ENCODE data around the gene TOMM40. TPM values are rescaled to one million over a fixed set of nuclear protein-coding genes. Genes with fewer than 3 reads are reported as not detected.

The TOMM40 gene
- total and polyA plus RNA-seq, 2 of the 13 experiments (the other 11 are each of a cell fraction or from before 2014, with no cell fraction given): 72.0 to 110 TPM

- peaks cover 11 to 35% of the 10 kb centered on the region in 2 experiments; a peak in 4 of 5 replicates for H3K36me3 ChIP-seq (replicated peaks in 1 of 2; ENCODE audit: control insufficient read depth in 1 of 2, insufficient read depth in 2 of 2, low read length in 2 of 2)
- TF ChIP-seq SALL1 (CRISPR knock-in tag; IDR thresholded peaks at IDR 0.05) (peak; percentile 14; the same call in 1 of the 2 replicates), MEIS1 (CRISPR knock-in tag; IDR thresholded peaks at IDR 0.05; ENCODE audit: borderline replicate concordance) (no peak), KLF15 (CRISPR knock-in tag; IDR thresholded peaks at IDR 0.05; ENCODE audit: borderline replicate concordance) (no peak), FOXK2 (IDR thresholded peaks at IDR 0.05) (no peak), JUNB (CRISPR knock-in tag; IDR thresholded peaks at IDR 0.05; ENCODE audit: borderline replicate concordance) (no peak), SPEN (CRISPR knock-in tag; IDR thresholded peaks at IDR 0.05; ENCODE audit: low read depth) (no peak), ZNF510 (CRISPR knock-in tag; IDR thresholded peaks at IDR 0.05; ENCODE audit: low read depth) (no peak), KLF12 (CRISPR knock-in tag; IDR thresholded peaks at IDR 0.05; ENCODE audit: borderline replicate concordance) (no peak), SP5 (CRISPR knock-in tag; IDR thresholded peaks at IDR 0.05; ENCODE audit: borderline replicate concordance, low read depth) (no peak), ZNF781 (CRISPR knock-in tag; IDR thresholded peaks at IDR 0.05; ENCODE audit: borderline replicate concordance, not compliant biosample characterization) (no peak), ZNF274 (CRISPR knock-in tag; IDR thresholded peaks at IDR 0.05) (no peak), ZFP36L2 (CRISPR knock-in tag; IDR thresholded peaks at IDR 0.05) (no peak), TEAD2 (CRISPR knock-in tag; IDR thresholded peaks at IDR 0.05) (no peak), ZNF333 (CRISPR knock-in tag; IDR thresholded peaks at IDR 0.05; ENCODE audit: borderline replicate concordance) (no peak), RFXANK (CRISPR knock-in tag; IDR thresholded peaks at IDR 0.05) (no peak), ZBTB38 (CRISPR knock-in tag; IDR thresholded peaks at IDR 0.05) (peak; percentile 72; the same call in 1 of the 2 replicates), NFIC (IDR thresholded peaks at IDR 0.05; ENCODE audit: low read length) (no peak), RCOR2 (CRISPR knock-in tag; IDR thresholded peaks at IDR 0.05) (no peak), TP53 (CRISPR knock-in tag; conservative IDR thresholded peaks at IDR 0.05) (no peak), CREM (IDR thresholded peaks at IDR 0.05) (no peak), CREM (CRISPR knock-in tag; IDR thresholded peaks at IDR 0.05) (no peak)
- TF ChIP-seq, protein P1, sequence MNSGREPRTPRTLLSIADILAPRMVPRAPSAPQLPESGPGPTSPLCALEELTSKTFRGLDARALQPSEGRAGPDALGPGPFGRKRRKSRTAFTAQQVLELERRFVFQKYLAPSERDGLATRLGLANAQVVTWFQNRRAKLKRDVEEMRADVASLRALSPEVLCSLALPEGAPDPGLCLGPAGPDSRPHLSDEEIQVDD (CRISPR knock-in tag; IDR thresholded peaks at IDR 0.05; ENCODE audit: borderline replicate concordance): no peak
- TF ChIP-seq, protein P2, sequence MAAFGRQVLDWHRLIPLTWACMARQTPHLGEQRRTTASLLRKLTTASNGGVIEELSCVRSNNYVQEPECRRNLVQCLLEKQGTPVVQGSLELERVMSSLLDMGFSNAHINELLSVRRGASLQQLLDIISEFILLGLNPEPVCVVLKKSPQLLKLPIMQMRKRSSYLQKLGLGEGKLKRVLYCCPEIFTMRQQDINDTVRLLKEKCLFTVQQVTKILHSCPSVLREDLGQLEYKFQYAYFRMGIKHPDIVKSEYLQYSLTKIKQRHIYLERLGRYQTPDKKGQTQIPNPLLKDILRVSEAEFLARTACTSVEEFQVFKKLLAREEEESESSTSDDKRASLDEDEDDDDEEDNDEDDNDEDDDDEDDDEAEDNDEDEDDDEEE (CRISPR knock-in tag; IDR thresholded peaks at IDR 0.05): no peak
- TF ChIP-seq, protein P3, sequence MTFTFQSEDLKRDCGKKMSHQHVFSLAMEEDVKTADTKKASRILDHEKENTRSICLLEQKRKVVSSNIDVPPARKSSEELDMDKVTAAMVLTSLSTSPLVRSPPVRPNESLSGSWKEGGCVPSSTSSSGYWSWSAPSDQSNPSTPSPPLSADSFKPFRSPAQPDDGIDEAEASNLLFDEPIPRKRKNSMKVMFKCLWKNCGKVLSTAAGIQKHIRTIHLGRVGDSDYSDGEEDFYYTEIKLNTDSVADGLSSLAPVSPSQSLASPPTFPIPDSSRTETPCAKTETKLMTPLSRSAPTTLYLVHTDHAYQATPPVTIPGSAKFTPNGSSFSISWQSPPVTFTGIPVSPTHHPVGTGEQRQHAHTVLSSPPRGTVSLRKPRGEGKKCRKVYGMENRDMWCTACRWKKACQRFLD (CRISPR knock-in tag; IDR thresholded peaks at IDR 0.05; ENCODE audit: borderline replicate concordance): no peak
- TF ChIP-seq, protein P4, sequence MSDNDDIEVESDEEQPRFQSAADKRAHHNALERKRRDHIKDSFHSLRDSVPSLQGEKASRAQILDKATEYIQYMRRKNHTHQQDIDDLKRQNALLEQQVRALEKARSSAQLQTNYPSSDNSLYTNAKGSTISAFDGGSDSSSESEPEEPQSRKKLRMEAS (IDR thresholded peaks at IDR 0.05): peak; percentile 35; the same call in 1 of the 2 replicates
These were observed 23.5 kb upstream of the TOMM40 start for GRCh38 chr19:44867578-44867977.

More at GRCh38 chr19:44867578-44867977, 23.5 kb upstream of the TOMM40 start:
- H3K27ac ChIP-seq (ENCODE audit: extremely low read length, insufficient read depth, low read length): peak overlapping the region; percentile 57
- no peaks in the 10 kb centered on the region for H3K27me3 ChIP-seq (ENCODE audit: control insufficient read depth in 1 of 2, insufficient read depth in 2 of 2, low read length in 2 of 2)
- no peak overlapping the region for H3K9ac ChIP-seq (ENCODE audit: insufficient read depth, low read depth, low read length)
- no peaks in the 10 kb centered on the region for H4K20me1 ChIP-seq (ENCODE audit: insufficient read depth, low read length)
- ChIA-PET POLR2A (interaction anchor here (1.2 to 4.5 kb wide), 3 partner anchors 9 to 23 kb away, joined by 3 to 36 read pairs (median 10); partner anchors contain the start of gene TOMM40), CTCF (ENCODE audit: low intra/inter-chr PET ratio, low total read pairs) (no interaction called here)
- BruUV-seq (replicated peaks): no TSS peak
- peaks cover 59% of the 10 kb centered on the region for H3K4me1 ChIP-seq (ENCODE audit: insufficient read depth, low read length)
- FAIRE-seq: no peak
- WGBS (ENCODE audit: low lambda C conversion rate): 73% methylated on average over 12 of the region's 12 CpGs
- peaks cover 4% of the 10 kb centered on the region for H3K79me2 ChIP-seq (ENCODE audit: insufficient read depth, low read length)
- no peak for DNase-seq (ENCODE audit: low spot score)
- H2AFZ ChIP-seq (ENCODE audit: low read length): no peak overlapping the region
- 0 out of 3 replicates have a peak, but pooled peaks have one; percentile 14 for ATAC-seq
- in situ Hi-C loops (cut with HindIII; ENCODE audit: extremely low pct_ligation_motif_present, low pct_unique_long_range_greater_than_20kb) (no loop called here), intact Hi-C loops (cut with micrococcal nuclease; ENCODE audit: unreplicated experiment) (no loop called here)
- no peak overlapping the region for H3K4me2 ChIP-seq (ENCODE audit: low read depth, low read length)
- no peak overlapping the region for H3K4me3 ChIP-seq (replicated peaks in 1 of 3; ENCODE audit: insufficient read depth in 1 of 3, low read depth in 2 of 3, low read length in 3 of 3)
- H3K9me3 ChIP-seq (ENCODE audit: low read length): no peaks in the 10 kb centered on the region

Measured in HepG2 (cell line).